Measurements from ENCODE around the gene FHOD3.
"Not testable (repeated sequence)": the region's sequence is repeated elsewhere in the genome, so short reads cannot be mapped to it uniquely, and the experiment has no call there.

The FHOD3 gene

DNA sequence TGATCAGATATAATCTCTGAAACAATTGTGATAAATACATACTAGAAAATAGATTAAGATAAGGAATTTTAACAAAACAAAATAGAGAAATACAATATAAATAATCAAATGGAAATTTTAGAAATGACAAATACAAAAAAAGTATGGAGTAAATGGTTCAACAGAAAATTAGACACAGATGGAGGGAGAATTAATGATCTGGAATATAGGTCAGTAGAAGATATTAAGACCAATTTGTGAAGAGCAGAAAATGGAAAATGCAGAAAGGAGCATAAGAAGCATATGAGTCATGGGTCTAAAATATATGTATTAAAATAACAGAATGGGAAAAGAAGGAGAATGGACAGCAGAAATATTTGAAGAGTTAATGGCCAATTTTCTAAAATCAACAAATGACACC, 44.4 kb downstream of the FHOD3 start:
- DNase-seq, result no peak
- intact Hi-C loops (cut with DNase I), result no loop called here

GRCh38 chr18:36348331-36348730, 50.8 kb downstream of the FHOD3 start:
- intact Hi-C loops (cut with DNase I), result no loop called here

DNA sequence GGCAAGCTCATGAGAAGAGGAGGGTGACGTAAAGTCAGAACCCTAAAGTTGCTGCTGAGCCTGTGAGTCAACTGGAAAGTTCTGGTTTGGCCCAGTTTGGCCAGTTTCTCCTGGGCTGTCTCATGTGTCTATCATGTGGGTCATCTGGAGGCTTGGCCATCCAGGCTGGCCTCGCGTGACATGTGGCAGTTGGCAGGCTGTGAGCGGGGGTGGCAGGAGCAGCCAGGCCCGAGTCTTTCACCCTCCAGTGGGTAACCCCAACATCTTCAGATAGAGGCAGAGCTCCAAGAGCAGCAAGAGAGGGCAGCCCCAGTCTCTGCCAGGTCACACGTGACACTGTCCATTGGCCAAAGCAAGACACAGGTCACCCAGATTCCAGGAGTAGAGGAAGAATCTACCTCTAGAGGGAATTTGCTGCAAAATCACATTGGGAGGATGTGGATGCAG, 51.5 kb downstream of the FHOD3 start:
- intact Hi-C loops (cut with DNase I), result no loop called here
- no peak for DNase-seq

More at GRCh38 chr18:36348331-36348730, 50.8 kb downstream of the FHOD3 start:
- no peak for DNase-seq

DNA sequence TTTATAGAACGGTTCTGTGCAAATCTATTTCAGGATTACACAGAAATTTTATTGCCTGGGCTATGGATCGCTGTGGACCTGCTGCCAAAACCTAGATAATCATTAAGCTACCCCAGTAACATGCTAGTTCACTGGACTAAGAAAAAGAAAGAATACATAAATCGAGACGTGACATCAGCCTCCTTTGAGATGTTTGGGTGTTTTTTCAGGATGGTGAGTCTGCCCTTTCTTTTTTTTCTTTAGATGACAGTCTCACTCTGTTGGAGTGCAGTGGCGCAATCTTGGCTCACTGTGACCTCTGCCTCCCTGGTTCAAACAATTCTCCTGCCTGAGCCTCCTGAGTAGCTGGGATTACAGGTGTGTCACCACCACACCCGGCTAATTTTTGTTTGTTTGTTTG, 52.0 kb downstream of the FHOD3 start:
- intact Hi-C loops (cut with DNase I), result no loop called here
- DNase-seq, result no peak

DNA sequence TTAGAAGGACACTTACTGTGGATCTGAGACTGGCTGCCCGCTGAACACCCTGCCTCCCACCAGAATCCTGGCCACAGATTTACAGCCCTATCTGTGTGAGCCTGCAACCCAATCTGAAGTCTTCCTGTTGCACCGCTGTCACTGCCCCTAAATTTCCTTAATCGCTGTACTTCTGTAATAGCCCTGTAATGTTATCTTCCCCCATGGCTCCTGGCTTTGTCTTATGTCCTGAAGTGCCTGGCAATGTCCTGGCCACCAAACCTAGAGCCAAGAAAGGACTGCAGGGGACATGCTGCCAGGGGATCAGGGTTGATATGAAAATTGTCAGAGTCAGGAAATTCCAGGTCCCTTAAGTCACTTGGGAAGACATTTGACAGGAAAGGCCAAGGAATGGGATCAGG, 52.7 kb downstream of the FHOD3 start:
- no peak for DNase-seq
- intact Hi-C loops (cut with DNase I), result no loop called here

GRCh38 chr18:36350839-36351469, 53.4 kb downstream of the FHOD3 start:
- intact Hi-C loops (cut with DNase I), result no loop called here
- DNase-seq, result no peak

GRCh38 chr18:36352384-36352783, 54.9 kb downstream of the FHOD3 start:
- intact Hi-C loops (cut with DNase I), result no loop called here
- peak in 4 of 10 donors; percentile 20 to 87 (median 38) for DNase-seq

GRCh38 chr18:36354989-36355388, 57.5 kb downstream of the FHOD3 start:
- DNase-seq, result peak in 1 of 10 donors; percentile 44
- intact Hi-C loops (cut with DNase I), result no loop called here

- DNase-seq, result peak in 1 of 10 donors; percentile 36
- intact Hi-C loops (cut with DNase I), result no loop called here
These were observed 58.0 kb downstream of the FHOD3 start for GRCh38 chr18:36355511-36355910.

DNA sequence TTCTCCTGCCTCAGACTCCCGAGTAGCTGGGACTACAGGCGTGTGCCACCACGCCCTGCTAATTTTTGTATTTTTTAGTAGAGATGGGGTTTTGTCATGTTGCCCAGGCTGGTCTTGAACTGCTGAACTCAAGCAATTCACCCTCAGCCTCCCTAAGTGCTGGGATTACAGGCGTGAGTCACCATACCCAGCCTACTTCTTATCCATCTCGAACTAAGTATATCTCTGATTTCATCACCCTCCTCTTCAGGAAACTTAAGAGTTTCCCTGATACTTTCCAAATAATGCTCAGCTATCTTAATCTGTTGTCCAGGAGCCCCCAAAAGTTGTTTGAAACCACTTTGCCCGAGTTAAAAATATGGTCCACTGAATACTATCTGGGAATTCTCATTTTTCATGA, 59.2 kb downstream of the FHOD3 start:
- intact Hi-C loops (cut with DNase I), result not testable (repeated sequence)

GRCh38 chr18:36358141-36358540, 60.6 kb downstream of the FHOD3 start:
- DNase-seq, result no peak
- intact Hi-C loops (cut with DNase I), result no loop called here

More for the DNA sequence above, 59.2 kb downstream of the FHOD3 start:
- DNase-seq, result peak in 1 of 10 donors; percentile 45

- intact Hi-C loops (cut with DNase I), result no loop called here
- DNase-seq, result peak in 1 of 10 donors; percentile 24
These were observed 62.9 kb downstream of the FHOD3 start for GRCh38 chr18:36360256-36360909.

GRCh38 chr18:36364911-36365624, 67.6 kb downstream of the FHOD3 start:
- intact Hi-C loops (cut with DNase I), result no loop called here
- DNase-seq, result no peak

- no peak for DNase-seq
- intact Hi-C loops (cut with DNase I), result no loop called here
These were observed 68.6 kb downstream of the FHOD3 start for GRCh38 chr18:36365836-36366775.

DNA sequence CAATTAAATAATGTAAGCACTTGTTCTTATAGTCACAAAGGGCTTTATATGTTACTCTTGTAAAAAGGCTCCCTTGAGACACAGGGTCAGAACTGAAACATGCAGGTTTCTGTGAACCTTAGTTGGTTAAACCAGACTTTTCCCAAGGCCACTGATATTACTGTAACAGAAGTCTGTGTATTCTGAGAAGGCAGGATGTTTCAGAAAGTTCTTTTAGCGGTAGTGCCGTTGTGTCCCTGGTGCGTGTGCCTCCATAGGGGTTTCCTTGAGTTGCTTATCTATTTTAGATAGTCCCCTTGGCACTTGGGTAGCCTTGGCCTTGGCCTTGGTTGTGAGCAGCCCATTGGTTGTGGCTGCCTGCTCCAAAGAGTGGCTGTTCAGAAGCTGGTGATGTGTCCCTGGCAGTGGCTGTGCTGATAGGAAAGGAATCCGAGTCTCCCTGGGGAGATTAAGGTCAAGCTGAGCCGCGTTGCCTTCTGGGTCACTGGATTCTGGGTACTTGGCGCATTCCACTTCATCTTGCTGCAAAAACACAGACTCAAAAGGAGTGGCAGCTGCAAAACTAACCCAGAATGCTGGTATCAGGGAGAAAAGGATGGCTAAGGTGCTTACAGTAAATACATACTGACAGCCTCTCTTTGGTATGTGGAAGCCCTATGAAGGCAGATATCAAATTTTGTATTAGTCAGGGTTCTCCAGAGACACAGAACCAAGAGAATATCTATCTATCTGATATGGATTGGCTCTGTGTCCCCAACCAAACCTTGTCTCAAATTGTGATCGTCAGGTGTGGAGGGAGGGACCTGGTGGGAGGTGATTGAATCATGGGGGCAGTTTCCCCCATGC, 69.7 kb downstream of the FHOD3 start:
- DNase-seq, result no peak
- intact Hi-C loops (cut with DNase I), result no loop called here

DNA sequence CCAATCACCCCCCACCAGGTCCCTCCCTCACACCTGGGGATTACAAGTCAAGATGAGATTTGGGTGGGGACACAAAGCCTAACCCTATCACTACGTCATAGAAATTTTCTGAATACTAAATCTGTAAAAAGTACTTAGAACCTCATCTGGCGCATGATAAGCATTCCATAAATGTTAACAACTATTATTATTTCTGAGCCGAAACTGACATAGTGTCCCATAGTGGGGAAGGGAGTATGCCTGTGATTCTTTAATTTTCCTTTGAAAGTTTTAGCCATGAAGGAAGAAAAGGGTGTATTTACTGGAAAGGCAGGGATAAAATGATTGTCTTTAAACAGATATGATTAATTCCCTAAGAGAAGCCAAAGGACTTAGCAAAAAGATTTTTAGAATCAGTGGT, 71.4 kb downstream of the FHOD3 start:
- no peak for DNase-seq
- intact Hi-C loops (cut with DNase I), result no loop called here

DNA sequence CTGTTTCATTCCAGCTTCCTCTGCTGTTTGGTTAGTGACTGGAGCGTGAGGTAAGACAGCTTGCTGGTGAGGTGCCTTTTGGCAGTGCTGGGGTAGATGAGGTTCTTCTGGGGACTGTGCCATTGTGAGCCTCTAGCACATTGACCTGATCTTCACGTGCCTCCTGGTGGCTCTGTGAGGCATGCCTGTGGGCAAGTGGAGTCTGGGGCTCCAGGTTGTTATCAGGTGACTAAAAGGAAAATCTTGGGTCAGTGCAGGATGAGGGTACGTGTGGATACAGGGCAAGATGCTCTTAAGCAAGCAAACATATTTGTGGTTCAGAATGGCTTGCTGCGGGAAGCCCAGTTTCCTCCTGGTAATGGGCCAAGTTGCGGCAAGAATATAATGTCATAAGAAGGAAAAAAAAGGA, 75.4 kb downstream of the FHOD3 start:
- no peak for DNase-seq
- intact Hi-C loops (cut with DNase I), result no loop called here

GRCh38 chr18:36374262-36374661, 76.7 kb downstream of the FHOD3 start:
- intact Hi-C loops (cut with DNase I), result no loop called here
- no peak for DNase-seq

GRCh38 chr18:36375118-36375517, 77.6 kb downstream of the FHOD3 start:
- DNase-seq, result no peak
- intact Hi-C loops (cut with DNase I), result no loop called here

DNA sequence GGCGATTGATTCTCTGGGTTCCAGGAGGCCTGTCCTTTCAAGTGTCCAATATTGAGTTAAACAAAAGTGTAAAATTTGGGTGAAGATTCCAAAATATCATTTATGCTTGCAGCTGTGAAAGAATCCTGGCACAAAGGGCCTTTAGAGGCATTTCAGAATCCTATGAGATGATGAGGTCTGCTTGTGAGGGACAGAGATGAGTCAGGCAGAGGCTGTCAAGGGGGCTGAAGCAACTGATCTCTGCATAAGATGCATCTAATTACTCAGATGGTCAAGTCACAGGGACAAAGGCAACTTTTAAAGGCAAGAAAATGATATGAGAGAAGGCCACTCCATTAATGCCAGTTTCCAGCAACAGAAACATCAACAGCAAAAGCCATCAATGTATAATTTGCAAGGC, 78.8 kb downstream of the FHOD3 start:
- intact Hi-C loops (cut with DNase I), result no loop called here
- no peak for DNase-seq
